22Rv1 (cell line): ENCODE measurements around the gene ZNF311.

ENCODE experiments used
- ZFX ChIP-seq: fragments of 450-650 bp; IDR thresholded peaks from 2 replicates; pipeline ENCODE4 v1.6.1; 2017; ENCODE audit warnings: antibody characterized with exemption, borderline replicate concordance
- TF ChIP-seq, protein P1 (sequence below): fragments of 450-650 bp; IDR thresholded peaks from 2 replicates; pipeline ENCODE4 v1.5.1; 2017; ENCODE audit warnings: mild to moderate bottlenecking

DNA sequence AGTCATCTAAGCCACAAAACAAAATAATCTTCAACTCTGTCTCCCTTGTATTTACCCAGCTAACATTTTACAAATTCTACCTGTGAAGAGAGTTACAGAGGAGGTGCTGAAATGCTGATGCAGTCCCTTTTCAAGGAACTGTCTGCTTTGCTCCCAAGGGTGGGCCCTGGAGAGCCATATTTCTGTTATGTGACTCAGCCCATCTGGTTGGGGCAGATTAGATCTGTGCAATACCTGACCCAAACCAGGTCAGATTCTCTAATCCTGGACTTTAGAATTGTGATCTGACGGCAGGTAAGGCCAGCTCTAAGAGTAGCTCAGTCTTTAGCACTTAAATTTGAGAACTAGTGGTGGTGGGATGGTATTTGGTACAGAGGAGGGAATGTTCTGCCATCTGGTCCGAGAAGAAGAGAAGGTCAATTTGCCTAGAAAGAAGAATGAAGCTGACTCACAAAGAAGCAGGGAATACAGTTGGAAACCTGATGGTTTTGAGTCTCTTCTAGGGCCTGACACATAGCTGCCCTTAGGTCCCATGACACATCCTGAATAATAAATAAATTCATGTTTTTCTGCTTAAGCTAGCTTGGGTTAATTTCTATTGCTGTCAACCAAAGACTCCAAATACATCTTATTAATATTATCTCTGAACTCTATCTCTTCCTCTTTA is 8.1 kb downstream of the ZNF311 start:
- TF ChIP-seq, protein P1, sequence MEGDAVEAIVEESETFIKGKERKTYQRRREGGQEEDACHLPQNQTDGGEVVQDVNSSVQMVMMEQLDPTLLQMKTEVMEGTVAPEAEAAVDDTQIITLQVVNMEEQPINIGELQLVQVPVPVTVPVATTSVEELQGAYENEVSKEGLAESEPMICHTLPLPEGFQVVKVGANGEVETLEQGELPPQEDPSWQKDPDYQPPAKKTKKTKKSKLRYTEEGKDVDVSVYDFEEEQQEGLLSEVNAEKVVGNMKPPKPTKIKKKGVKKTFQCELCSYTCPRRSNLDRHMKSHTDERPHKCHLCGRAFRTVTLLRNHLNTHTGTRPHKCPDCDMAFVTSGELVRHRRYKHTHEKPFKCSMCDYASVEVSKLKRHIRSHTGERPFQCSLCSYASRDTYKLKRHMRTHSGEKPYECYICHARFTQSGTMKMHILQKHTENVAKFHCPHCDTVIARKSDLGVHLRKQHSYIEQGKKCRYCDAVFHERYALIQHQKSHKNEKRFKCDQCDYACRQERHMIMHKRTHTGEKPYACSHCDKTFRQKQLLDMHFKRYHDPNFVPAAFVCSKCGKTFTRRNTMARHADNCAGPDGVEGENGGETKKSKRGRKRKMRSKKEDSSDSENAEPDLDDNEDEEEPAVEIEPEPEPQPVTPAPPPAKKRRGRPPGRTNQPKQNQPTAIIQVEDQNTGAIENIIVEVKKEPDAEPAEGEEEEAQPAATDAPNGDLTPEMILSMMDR: no peak
- TF ChIP-seq ZFX: no peak
